Lung microvascular endothelial cell (primary cell): ENCODE results near the gene CHRM4. TPM values are rescaled to one million over a fixed set of nuclear protein-coding genes. Genes with fewer than 3 reads are reported as not detected.
A peak's percentile ranks its signal among the peaks of the same experiment; 100 is the strongest.

Experiments
- DNase-seq, 2 donors: peaks; one replicate each; pipeline versions ENCODE4 v3.0.0 to v3.0.0-alpha.2; 2010; ENCODE audit warnings: low read depth in 2 of 2
- total RNA-seq: library from RNA; depleted of rRNA; stranded (reverse); fragments of >200 nt; gene quantifications from 2 replicates; pipeline ENCODE4 v1.2.1, GENCODE V29; 2014

CHRM4 gene
- total RNA-seq, 1 donor from 2014 or later = not detected

GRCh38 chr11:46348566-46349401, 42.8 kb downstream of the CHRM4 start:
- DNase-seq = no peak

DNA sequence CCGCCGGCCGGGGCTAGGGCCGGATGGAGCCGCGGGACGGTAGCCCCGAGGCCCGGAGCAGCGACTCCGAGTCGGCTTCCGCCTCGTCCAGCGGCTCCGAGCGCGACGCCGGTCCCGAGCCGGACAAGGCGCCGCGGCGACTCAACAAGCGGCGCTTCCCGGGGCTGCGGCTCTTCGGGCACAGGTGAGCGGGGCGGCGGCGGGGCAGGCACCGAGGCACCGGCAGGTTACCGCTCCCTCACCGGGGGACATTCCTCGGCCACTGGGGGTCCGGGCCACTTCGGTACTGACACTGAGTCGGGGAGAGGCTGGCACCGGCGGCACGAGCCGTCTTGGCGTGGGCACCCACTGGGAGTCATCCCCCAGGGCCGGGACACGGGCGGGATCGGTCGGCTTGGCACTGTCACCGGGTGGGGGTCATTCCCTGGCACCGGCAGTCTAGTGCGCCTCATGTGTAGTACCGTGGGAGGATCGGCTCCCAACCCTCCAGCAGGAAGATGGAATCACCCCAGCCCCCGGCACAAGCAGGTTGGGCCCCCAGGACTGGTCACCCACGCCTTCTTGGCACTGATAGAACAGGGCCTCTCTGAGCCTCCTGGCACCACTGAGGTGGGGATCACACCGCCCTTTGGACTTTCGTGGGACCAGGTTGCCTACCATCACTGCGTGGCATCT, 43.8 kb downstream of the CHRM4 start:
- DNase-seq = peak in 1 of 2 donors; percentile 25

GRCh38 chr11:46346886-46347636, 44.5 kb downstream of the CHRM4 start, which contains the start of gene DGKZ:
Gene DGKZ, plus strand, starts transcription at chr11:46347463. Its CDS starts 197 bp downstream, at chr11:46347660.
- DNase-seq = peak; percentile 88 to 90

GRCh38 chr11:46345881-46346484, 45.6 kb downstream of the CHRM4 start:
- peak in 1 of 2 donors; percentile 32 for DNase-seq

DNA sequence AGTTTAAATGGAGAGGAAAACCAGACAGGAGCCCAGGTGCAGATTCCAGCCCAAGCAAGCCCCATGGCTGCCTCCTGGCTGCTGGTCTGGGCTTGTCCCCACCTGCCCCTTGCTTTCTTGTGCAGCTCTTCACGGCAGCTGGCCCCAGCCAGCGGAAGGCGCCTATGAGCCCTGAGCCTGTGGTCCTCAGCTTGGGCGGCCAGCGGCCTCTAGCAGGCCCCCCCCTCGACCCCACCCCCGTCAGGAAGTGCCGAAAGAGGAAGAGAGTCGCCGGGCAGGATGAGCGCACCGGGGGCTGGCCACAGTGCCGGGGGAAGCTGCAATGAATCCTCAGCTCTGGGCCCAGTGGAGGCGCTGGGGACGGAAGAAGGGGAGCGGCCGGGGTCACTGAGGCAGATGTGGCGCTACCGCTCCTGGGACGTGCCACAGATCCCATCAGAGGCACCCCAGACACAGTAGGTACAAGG, 46.4 kb downstream of the CHRM4 start:
- peak; percentile 57 to 69 for DNase-seq

- no peak for DNase-seq
Measured at GRCh38 chr11:46343520-46343919, 48.1 kb downstream of the CHRM4 start.

DNA sequence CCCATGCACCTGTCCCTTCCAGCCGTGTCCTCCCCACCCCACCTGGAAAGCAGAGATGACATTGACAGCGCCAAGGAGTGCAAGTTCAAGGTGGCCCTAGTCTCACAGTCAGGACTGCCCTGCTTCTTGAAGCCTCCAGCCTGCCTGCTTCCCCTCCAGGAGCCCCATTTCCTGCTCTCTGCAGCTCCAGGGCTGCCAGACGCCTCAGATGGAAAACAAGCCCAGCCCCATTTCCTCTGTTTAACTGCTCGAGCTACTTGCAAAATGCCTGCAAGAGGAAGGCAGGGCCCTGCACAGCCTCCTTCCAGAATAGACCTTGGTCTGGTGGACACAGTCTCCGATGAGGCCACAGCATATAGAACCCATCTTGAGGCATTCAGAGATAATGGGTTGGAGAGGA, 49.3 kb downstream of the CHRM4 start:
- DNase-seq = peak in 1 of 2 donors; percentile 73

- no peak for DNase-seq
Measured at GRCh38 chr11:46341454-46341853, 50.1 kb downstream of the CHRM4 start.

GRCh38 chr11:46339816-46340215, 51.8 kb downstream of the CHRM4 start:
- no peak for DNase-seq

GRCh38 chr11:46338988-46339666, 52.4 kb downstream of the CHRM4 start:
- no peak for DNase-seq

- DNase-seq = no peak
Measured at GRCh38 chr11:46338636-46338987, 53.0 kb downstream of the CHRM4 start.

GRCh38 chr11:46337626-46338345, 53.8 kb downstream of the CHRM4 start:
- no peak for DNase-seq

DNA sequence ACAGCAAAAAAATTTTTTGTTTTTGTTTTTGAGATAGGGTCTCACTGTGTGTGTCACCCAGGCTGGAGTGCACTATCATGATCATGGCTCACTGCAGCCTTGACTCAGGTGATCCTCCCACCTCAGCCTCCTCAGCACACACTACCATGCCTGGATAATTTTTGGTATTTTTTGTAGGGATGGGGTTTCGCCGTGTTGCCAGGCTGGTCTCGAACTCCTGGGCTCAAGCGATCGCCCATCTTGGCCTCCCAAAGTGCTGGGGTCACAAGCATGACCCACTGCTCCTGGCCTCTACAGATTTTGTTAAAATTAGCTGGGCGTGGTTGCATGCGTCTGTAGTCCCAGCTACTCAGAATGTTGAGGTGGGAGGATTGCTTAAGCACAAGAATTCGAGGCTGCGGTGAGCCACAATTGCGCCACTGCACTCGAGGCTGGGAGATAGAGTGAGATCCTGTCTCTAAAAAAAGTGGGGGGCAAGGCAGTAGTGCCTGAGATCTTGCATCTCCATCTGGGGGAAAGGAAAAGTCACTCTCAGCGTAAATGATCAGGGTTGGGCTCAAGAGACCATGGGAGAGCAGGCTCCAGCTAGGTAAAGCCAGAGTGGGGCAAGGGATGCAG, 54.9 kb downstream of the CHRM4 start:
- no peak for DNase-seq

GRCh38 chr11:46335890-46336562, 55.5 kb downstream of the CHRM4 start:
- no peak for DNase-seq

DNA sequence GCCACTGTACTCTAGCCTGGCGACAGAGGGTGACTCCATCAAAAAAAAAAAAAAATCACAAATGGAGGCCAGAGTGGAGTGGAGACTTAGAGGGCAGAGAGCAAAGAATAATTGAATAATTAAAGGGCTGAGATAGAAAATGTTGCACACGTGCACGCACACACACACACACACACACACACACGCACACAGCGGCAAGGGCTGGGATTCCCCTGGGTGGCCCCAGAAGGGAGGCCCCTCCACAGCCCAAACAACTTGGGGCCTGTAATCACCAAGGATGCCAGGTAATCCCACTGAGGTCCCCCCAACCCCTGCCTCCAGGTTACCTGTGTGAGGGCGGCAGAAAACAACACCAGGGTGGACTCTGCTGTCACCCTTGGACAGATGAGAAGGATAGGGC, 56.3 kb downstream of the CHRM4 start:
- no peak for DNase-seq

- DNase-seq = no peak
Measured at GRCh38 chr11:46334211-46334610, 57.4 kb downstream of the CHRM4 start.
